Stomach (tissue), 4 donors: ENCODE data around the gene MOGAT2.

Source experiments
- CTCF ChIP-seq, 7 experiments: fragments of 450-650 bp in 4 of 7; fragments of 200-600 bp in 3 of 7; sonication (generic) in 3 of 7; IDR thresholded peaks; one replicate each; pipeline ENCODE4 v1.5.1; 2016 to 2019; ENCODE audit warnings: antibody characterized with exemption in 7 of 7, control low read depth in 2 of 7, mild to moderate bottlenecking in 1 of 7
- EP300 ChIP-seq: sonication (generic); formaldehyde crosslinking; IDR thresholded peaks from one replicate; pipeline ENCODE4 v1.6.1; 2017; ENCODE audit warnings: antibody characterized with exemption
- POLR2A ChIP-seq, 4 donors: fragments of 450-650 bp; IDR thresholded peaks; one replicate each; pipeline ENCODE4 v1.6.1; 2016; ENCODE audit warnings: antibody characterized with exemption in 4 of 4, control low read depth in 2 of 4, mild to moderate bottlenecking in 1 of 4, moderate library complexity in 1 of 4
- POLR2AphosphoS5 ChIP-seq, 3 donors: sonication (generic); formaldehyde crosslinking; IDR thresholded peaks; one replicate each; pipeline ENCODE4 v1.6.1; 2016; ENCODE audit warnings: antibody characterized with exemption in 3 of 3

DNA sequence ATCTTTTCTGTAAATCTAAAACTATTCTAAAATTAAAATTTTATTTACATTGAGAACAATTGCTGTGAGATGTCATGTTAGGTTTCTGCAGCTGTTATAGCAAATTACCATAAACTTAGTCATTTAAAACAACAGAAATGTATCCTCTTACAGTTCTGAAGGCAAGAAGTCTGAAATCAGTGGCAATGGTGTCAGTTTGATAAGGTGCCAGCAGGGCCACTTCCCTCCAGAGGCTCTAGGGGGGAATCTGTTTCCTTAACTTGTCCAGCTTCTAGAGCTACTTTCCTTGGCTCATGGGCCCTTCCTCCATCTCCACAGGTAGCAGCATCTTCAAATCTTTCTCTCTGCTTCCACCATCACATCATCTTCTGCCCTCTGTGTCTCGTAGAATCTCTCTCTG is 23.0 kb downstream of the MOGAT2 start:
- TF ChIP-seq CTCF (IDR thresholded peaks at IDR 0.05) (no peak), POLR2AphosphoS5 (IDR thresholded peaks at IDR 0.05) (no peak), POLR2A (IDR thresholded peaks at IDR 0.05) (no peak), EP300 (no peak)
